Fibroblast of skin of left quadriceps (primary cell): ENCODE data around the gene TMEM131L.
"Not testable (repeated sequence)": the region's sequence is repeated elsewhere in the genome, so short reads cannot be mapped to it uniquely, and the experiment has no call there.

Source experiments
- DNase-seq, 2 experiments: peaks; one replicate each; pipeline ENCODE4 v3.0.0-alpha.2; 2013; ENCODE audit warnings: low read depth in 2 of 2

The TMEM131L gene

GRCh38 chr4:153499005-153499404, 32.8 kb downstream of the TMEM131L start:
- DNase-seq, result no peak

GRCh38 chr4:153501578-153501977, 35.4 kb downstream of the TMEM131L start:
- DNase-seq, result no peak

GRCh38 chr4:153502584-153502983, 36.4 kb downstream of the TMEM131L start:
- DNase-seq, result no peak

GRCh38 chr4:153506341-153507309, 40.5 kb downstream of the TMEM131L start:
- DNase-seq, result no peak

- no peak for DNase-seq
Observed at GRCh38 chr4:153507310-153508073, 41.3 kb downstream of the TMEM131L start.

GRCh38 chr4:153509212-153509611, 43.1 kb downstream of the TMEM131L start:
- not testable (repeated sequence) for DNase-seq

GRCh38 chr4:153509724-153510123, 43.6 kb downstream of the TMEM131L start:
- DNase-seq, result no peak

GRCh38 chr4:153510252-153511001, 44.3 kb downstream of the TMEM131L start:
- DNase-seq, result no peak

- no peak for DNase-seq
Observed at GRCh38 chr4:153511104-153511503, 44.9 kb downstream of the TMEM131L start.

- no peak for DNase-seq
Observed at GRCh38 chr4:153512162-153512852, 46.1 kb downstream of the TMEM131L start.

GRCh38 chr4:153512952-153513500, 46.9 kb downstream of the TMEM131L start:
- DNase-seq, result no peak

GRCh38 chr4:153513596-153513995, 47.4 kb downstream of the TMEM131L start:
- DNase-seq, result peak; percentile 77 to 82

- DNase-seq, result peak; percentile 63 to 70
Observed at GRCh38 chr4:153514001-153514526, 47.9 kb downstream of the TMEM131L start.

- no peak for DNase-seq
Observed at GRCh38 chr4:153514688-153515426, 48.7 kb downstream of the TMEM131L start.

GRCh38 chr4:153517159-153517558, 51.0 kb downstream of the TMEM131L start:
- no peak for DNase-seq

GRCh38 chr4:153518001-153518400, 51.8 kb downstream of the TMEM131L start:
- no peak for DNase-seq

- no peak for DNase-seq
Observed at GRCh38 chr4:153518637-153519389, 52.7 kb downstream of the TMEM131L start.

GRCh38 chr4:153519687-153520086, 53.5 kb downstream of the TMEM131L start:
- DNase-seq, result no peak

- no peak for DNase-seq
Observed at GRCh38 chr4:153520227-153520626, 54.1 kb downstream of the TMEM131L start.
